Ascending aorta (tissue), 2 donors: Measurements from ENCODE around the gene RBBP5. TPM values are rescaled to one million over a fixed set of nuclear protein-coding genes. Genes with fewer than 3 reads are reported as not detected.
A peak's percentile ranks its signal among the peaks of the same experiment; 100 is the strongest.

Experiments used
- DNase-seq, 2 donors: peaks; one replicate each; pipeline ENCODE4 v3.0.0-alpha.2; 2019; ENCODE audit warnings: low spot score in 2 of 2
- H3K27ac ChIP-seq, 2 donors: fragments of 200-600 bp; sonication (generic); one replicate each; pipeline ENCODE4 v1.5.1; 2016 to 2017; ENCODE audit warnings: mild to moderate bottlenecking in 1 of 2
- H3K27me3 ChIP-seq: fragments of 200-600 bp; sonication (generic); one replicate; pipeline ENCODE4 v1.5.1; 2017
- H3K36me3 ChIP-seq, 2 donors: fragments of 200-600 bp; sonication (generic); one replicate each; pipeline ENCODE4 v1.5.1; 2016
- H3K4me1 ChIP-seq, 2 donors: fragments of 200-600 bp; sonication (generic); one replicate each; pipeline ENCODE4 v1.5.1; 2016 to 2017; ENCODE audit warnings: mild to moderate bottlenecking in 1 of 2
- H3K4me3 ChIP-seq, 2 donors: fragments of 200-600 bp; sonication (generic); one replicate each; pipeline ENCODE4 v1.5.1; 2016 to 2017; ENCODE audit warnings: mild to moderate bottlenecking in 1 of 2
- H3K9me3 ChIP-seq, 2 donors: fragments of 200-600 bp; sonication (generic); one replicate each; pipeline ENCODE4 v1.5.1; 2016
- intact Hi-C: fragments of 100-400 bp; cut with DNase I; formaldehyde crosslinking; loops from one replicate; pipeline ENCODE4 v1.15.1; 2023
- total RNA-seq: library from RNA; depleted of rRNA; stranded (reverse); fragments of >200 nt; gene quantifications from one replicate; pipeline ENCODE4 v1.1.0, GENCODE V29; 2016
- TF ChIP-seq, protein P1 (sequence below), 3 experiments: fragments of 200-600 bp in 2 of 3; fragments of 450-650 bp in 1 of 3; sonication (generic) in 2 of 3; IDR thresholded peaks; one replicate each; pipeline ENCODE4 v1.5.1; 2016 to 2019; ENCODE audit warnings: antibody characterized with exemption in 3 of 3, mild to moderate bottlenecking in 1 of 3, moderate library complexity in 1 of 3

Gene RBBP5
- total RNA-seq, 1 donor from 2014 or later: 7.2 TPM

DNA sequence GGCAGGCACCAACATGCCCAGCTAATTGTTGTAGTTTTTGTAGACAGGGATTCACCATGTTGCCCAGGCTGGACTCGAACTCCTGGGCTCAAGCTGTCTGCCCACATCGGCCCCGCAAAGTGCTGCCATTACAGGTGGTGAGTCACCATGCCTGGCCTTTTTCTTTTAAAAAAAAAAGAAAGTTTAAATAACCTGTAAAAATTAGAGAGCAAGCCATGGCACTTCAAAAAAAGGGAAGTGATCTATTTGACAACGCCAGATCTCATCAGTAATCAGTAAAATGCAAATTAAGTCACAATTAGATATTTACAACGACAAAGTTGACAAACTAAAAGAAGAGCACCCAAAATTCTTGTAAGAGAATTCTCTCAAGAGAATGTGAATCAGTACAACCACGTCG is 2.9 kb upstream of the RBBP5 start:
- intact Hi-C loops: no loop called here
- no peaks in the 10 kb centered on the region for H3K9me3 ChIP-seq
- DNase-seq: no peak

DNA sequence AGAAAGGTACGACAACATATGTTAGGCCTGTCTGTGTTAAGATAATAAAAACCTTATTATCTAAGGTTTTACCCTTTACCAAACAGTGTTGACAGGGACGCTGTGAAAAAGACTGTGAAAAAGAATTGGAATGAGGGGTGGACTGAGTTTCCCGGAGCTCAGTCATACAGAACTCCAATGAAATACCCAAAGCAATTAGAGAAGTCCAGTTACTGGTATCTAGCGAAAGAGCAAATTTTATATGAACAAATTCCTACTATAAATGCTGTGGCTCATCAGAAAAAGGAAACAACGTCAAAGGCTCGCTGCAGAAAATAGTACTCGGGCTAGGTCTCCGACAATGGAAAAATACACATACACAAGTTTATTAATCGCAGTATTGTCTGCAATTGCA is 708 bp upstream of the RBBP5 start:
- Histone ChIP-seq H3K36me3 (peaks cover 0 to 10% of the 10 kb centered on the region in 2 donors), H3K9me3 (no peaks in the 10 kb centered on the region), H3K27me3 (no peaks in the 10 kb centered on the region), H3K27ac (peak overlapping the region; percentile 87 to 92), H3K4me1 (peaks cover 18% of the 10 kb centered on the region in 2 donors), H3K4me3 (peak overlapping the region; percentile 73 to 90)
- DNase-seq: no peak
- intact Hi-C loops: loop anchor here (1.0 kb wide), 1 partner anchor 89 kb away; the partner anchor contains the start of gene DSTYK
- TF ChIP-seq, protein P1, sequence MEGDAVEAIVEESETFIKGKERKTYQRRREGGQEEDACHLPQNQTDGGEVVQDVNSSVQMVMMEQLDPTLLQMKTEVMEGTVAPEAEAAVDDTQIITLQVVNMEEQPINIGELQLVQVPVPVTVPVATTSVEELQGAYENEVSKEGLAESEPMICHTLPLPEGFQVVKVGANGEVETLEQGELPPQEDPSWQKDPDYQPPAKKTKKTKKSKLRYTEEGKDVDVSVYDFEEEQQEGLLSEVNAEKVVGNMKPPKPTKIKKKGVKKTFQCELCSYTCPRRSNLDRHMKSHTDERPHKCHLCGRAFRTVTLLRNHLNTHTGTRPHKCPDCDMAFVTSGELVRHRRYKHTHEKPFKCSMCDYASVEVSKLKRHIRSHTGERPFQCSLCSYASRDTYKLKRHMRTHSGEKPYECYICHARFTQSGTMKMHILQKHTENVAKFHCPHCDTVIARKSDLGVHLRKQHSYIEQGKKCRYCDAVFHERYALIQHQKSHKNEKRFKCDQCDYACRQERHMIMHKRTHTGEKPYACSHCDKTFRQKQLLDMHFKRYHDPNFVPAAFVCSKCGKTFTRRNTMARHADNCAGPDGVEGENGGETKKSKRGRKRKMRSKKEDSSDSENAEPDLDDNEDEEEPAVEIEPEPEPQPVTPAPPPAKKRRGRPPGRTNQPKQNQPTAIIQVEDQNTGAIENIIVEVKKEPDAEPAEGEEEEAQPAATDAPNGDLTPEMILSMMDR (IDR thresholded peaks at IDR 0.05): no peak

More for the DNA sequence above, 2.9 kb upstream of the RBBP5 start:
- Histone ChIP-seq H3K27ac (no peak overlapping the region), H3K4me3 (no peak overlapping the region), H3K27me3 (no peaks in the 10 kb centered on the region), H3K36me3 (no peaks in the 10 kb centered on the region), H3K4me1 (peaks cover 17% of the 10 kb centered on the region in 2 donors)
- TF ChIP-seq, protein P1 (IDR thresholded peaks at IDR 0.05): no peak

DNA sequence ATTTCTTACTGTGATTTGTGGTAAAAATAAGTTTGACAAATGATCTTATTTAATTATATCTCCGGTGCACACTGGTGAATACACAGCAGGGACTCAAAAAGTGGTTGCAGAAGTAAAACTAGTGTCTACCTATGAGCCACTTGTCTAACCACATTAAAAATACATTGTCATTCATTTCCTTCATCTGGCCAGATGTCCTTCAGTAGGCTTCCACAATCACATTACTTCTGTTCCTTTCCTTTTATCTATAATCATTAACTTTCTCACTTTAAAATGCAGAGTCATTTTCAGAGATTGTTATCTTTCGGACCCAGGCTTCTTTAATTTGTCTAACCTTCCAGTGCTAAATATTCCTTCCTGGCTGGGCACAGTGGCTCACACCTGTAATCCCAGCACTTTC is 3.0 kb downstream of the RBBP5 start:
- no peak overlapping the region for H3K27ac ChIP-seq
- H3K9me3 ChIP-seq: no peaks in the 10 kb centered on the region
- TF ChIP-seq, protein P1 (IDR thresholded peaks at IDR 0.05): no peak
- H3K27me3 ChIP-seq: no peaks in the 10 kb centered on the region
- DNase-seq: no peak
- peaks cover 18% of the 10 kb centered on the region in 2 donors for H3K4me1 ChIP-seq
- peaks cover 10 to 31% of the 10 kb centered on the region in 2 donors for H3K36me3 ChIP-seq
- no peak overlapping the region for H3K4me3 ChIP-seq
- intact Hi-C loops: no loop called here

DNA sequence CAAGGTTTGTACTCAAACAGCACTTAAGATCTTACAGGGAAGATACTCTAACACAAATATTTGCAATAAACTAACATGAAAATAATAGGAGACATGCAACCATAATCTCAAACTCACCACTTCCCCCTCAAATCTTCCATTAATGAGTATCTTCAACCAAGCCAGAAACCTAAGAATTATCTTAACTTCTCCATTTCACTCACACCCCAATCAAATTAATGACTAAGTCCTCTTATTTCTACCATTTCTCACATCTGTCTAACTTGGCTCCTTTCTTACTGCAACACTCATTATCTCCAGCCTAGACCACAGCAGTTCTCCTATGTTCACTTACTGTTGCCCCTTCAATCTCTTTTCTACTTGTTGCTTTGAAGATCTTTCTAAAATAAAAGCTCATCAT is 10.4 kb downstream of the RBBP5 start:
- intact Hi-C loops: no loop called here
- DNase-seq: no peak
- H3K4me3 ChIP-seq: no peak overlapping the region
- no peaks in the 10 kb centered on the region for H3K9me3 ChIP-seq
- peaks cover 37 to 38% of the 10 kb centered on the region in 2 donors for H3K36me3 ChIP-seq
- TF ChIP-seq, protein P1 (IDR thresholded peaks at IDR 0.05): no peak
- H3K27ac ChIP-seq: no peak overlapping the region
- no peaks in the 10 kb centered on the region for H3K4me1 ChIP-seq
- no peaks in the 10 kb centered on the region for H3K27me3 ChIP-seq

DNA sequence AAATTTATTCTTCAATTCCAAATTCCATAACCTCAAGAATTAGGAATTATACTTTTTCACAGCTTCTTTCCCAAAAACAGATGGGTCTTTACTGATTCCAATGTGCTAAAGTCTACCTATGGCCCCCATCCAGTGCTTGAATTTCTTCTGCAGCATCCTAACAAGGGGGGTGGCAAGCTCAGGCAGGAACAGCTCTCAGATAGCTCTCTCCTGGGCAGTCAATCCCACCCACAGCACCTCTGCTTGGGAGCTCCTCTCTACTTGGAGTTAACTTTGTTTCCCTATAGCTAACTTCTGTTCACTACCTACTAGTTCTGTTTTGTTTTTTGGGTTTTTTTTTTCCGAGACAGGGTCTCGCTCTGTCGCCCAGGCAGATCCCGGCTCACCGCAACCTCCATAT is 12.1 kb downstream of the RBBP5 start:
- intact Hi-C loops: no loop called here
- no peak overlapping the region for H3K27ac ChIP-seq
- TF ChIP-seq, protein P1 (IDR thresholded peaks at IDR 0.05): no peak
- no peaks in the 10 kb centered on the region for H3K4me1 ChIP-seq
- DNase-seq: no peak
- H3K9me3 ChIP-seq: no peaks in the 10 kb centered on the region
- H3K4me3 ChIP-seq: no peak overlapping the region
- H3K36me3 ChIP-seq: peaks cover 47 to 52% of the 10 kb centered on the region in 2 donors
- H3K27me3 ChIP-seq: no peaks in the 10 kb centered on the region

DNA sequence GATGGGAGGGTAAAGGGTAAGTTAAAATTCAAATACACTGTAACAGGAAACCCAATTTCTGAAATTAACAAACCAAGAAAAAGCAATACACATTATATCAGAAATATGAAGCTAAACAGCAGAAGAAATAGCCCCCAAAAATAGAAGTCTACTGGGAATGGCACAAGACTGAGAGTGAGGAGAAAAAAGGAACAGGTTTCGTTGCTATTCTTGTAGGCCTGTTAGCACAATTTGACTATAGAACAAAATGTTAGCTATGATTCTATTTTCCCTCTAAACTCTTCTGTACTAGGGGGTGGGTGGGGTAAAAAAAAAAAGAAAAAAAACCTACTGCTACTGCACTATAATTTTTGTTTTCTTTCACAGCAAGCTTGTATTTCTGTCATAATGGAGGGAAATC is 12.5 kb downstream of the RBBP5 start:
- H3K27ac ChIP-seq: no peak overlapping the region
- intact Hi-C loops: no loop called here
- no peak overlapping the region for H3K4me3 ChIP-seq
- peaks cover 50 to 52% of the 10 kb centered on the region in 2 donors for H3K36me3 ChIP-seq
- H3K27me3 ChIP-seq: no peaks in the 10 kb centered on the region
- H3K4me1 ChIP-seq: no peaks in the 10 kb centered on the region
- H3K9me3 ChIP-seq: no peaks in the 10 kb centered on the region
- no peak for DNase-seq
- TF ChIP-seq, protein P1 (IDR thresholded peaks at IDR 0.05): no peak
